NCI-H146 treated with DMSO at 0.1 percent for 48 hours (cell line): ENCODE data around the gene DKKL1.

Source experiments
- DNase-seq: peaks from one replicate; lab custom pipeline; 2025; ENCODE audit not compliant: unreplicated experiment; lab: John Stamatoyannopoulos, UW

Gene DKKL1

GRCh38 chr19:49395581-49396407 is 32.1 kb downstream of the DKKL1 start:
- DNase-seq: no peak

GRCh38 chr19:49396738-49397505 is 33.2 kb downstream of the DKKL1 start:
- DNase-seq: no peak

- DNase-seq: no peak
Measured at GRCh38 chr19:49398001-49398615, 34.4 kb downstream of the DKKL1 start.

- DNase-seq: no peak
Measured at GRCh38 chr19:49398931-49399330, 35.3 kb downstream of the DKKL1 start.

GRCh38 chr19:49400029-49400428 is 36.4 kb downstream of the DKKL1 start:
- no peak for DNase-seq

- DNase-seq: peak; percentile 98
Measured at GRCh38 chr19:49403404-49404187, 39.9 kb downstream of the DKKL1 start.

- no peak for DNase-seq
Measured at GRCh38 chr19:49407079-49407478, 43.4 kb downstream of the DKKL1 start.

- no peak for DNase-seq
Measured at GRCh38 chr19:49407482-49408015, 43.9 kb downstream of the DKKL1 start.

GRCh38 chr19:49408816-49409440 is 45.3 kb downstream of the DKKL1 start:
- no peak for DNase-seq

GRCh38 chr19:49409441-49410029 is 45.9 kb downstream of the DKKL1 start:
- DNase-seq: peak; percentile 19

- DNase-seq: no peak
Measured at GRCh38 chr19:49411681-49412326, 48.1 kb downstream of the DKKL1 start.

GRCh38 chr19:49413348-49413747 is 49.7 kb downstream of the DKKL1 start:
- DNase-seq: peak; percentile 84

GRCh38 chr19:49414256-49414655 is 50.6 kb downstream of the DKKL1 start:
- no peak for DNase-seq

- no peak for DNase-seq
Measured at GRCh38 chr19:49415102-49415809, 51.6 kb downstream of the DKKL1 start.

GRCh38 chr19:49415810-49416200 is 52.1 kb downstream of the DKKL1 start:
- DNase-seq: no peak

GRCh38 chr19:49417088-49417487 is 53.4 kb downstream of the DKKL1 start:
- DNase-seq: no peak

- no peak for DNase-seq
Measured at GRCh38 chr19:49418511-49418910, 54.8 kb downstream of the DKKL1 start.

- no peak for DNase-seq
Measured at GRCh38 chr19:49419173-49419572, 55.5 kb downstream of the DKKL1 start.

GRCh38 chr19:49420227-49420626 is 56.5 kb downstream of the DKKL1 start:
- DNase-seq: no peak
